DMS 273 (cell line): ENCODE data around the gene KIFBP.

Source experiments
- DNase-seq: peaks from one replicate; lab custom pipeline; 2025; ENCODE audit not compliant: unreplicated experiment; lab: John Stamatoyannopoulos, UW

The KIFBP gene

GRCh38 chr10:69049566-69049961 is 61.0 kb downstream of the KIFBP start:
- no peak for DNase-seq

GRCh38 chr10:69051303-69051702 is 62.7 kb downstream of the KIFBP start:
- DNase-seq = no peak

- no peak for DNase-seq
Observed at GRCh38 chr10:69051710-69052487, 63.3 kb downstream of the KIFBP start.

GRCh38 chr10:69052736-69053135 is 64.1 kb downstream of the KIFBP start:
- no peak for DNase-seq

GRCh38 chr10:69055241-69055640 is 66.6 kb downstream of the KIFBP start:
- DNase-seq = no peak

- no peak for DNase-seq
Observed at GRCh38 chr10:69056129-69056528, 67.5 kb downstream of the KIFBP start.

- DNase-seq = no peak
Observed at GRCh38 chr10:69056536-69057260, 68.1 kb downstream of the KIFBP start.

- DNase-seq = no peak
Observed at GRCh38 chr10:69057261-69057950, 68.8 kb downstream of the KIFBP start.

GRCh38 chr10:69057951-69058297 is 69.3 kb downstream of the KIFBP start:
- no peak for DNase-seq

- DNase-seq = no peak
Observed at GRCh38 chr10:69060127-69060798, 71.7 kb downstream of the KIFBP start.

- no peak for DNase-seq
Observed at GRCh38 chr10:69061305-69062161, 72.9 kb downstream of the KIFBP start.

GRCh38 chr10:69062901-69063300 is 74.3 kb downstream of the KIFBP start:
- DNase-seq = no peak

GRCh38 chr10:69064762-69065328 is 76.2 kb downstream of the KIFBP start:
- no peak for DNase-seq

- DNase-seq = peak; percentile 35
Observed at GRCh38 chr10:69065406-69066361, 77.1 kb downstream of the KIFBP start.
